ENCODE results near the gene AUTS2.
"Not testable (repeated sequence)": the region's sequence is repeated elsewhere in the genome, so short reads cannot be mapped to it uniquely, and the experiment has no call there.

Gene AUTS2

GRCh38 chr7:70239918-70240317 lies 641.6 kb downstream of the AUTS2 start:
- no peak for DNase-seq (ENCODE audit: low read depth in 2 of 2)

GRCh38 chr7:70240873-70241272 lies 642.6 kb downstream of the AUTS2 start:
- no peak for DNase-seq (ENCODE audit: low read depth in 2 of 2)

- no peak for DNase-seq (ENCODE audit: low read depth in 2 of 2)
Measured at GRCh38 chr7:70241536-70242175, 643.4 kb downstream of the AUTS2 start.

GRCh38 chr7:70242826-70243225 lies 644.6 kb downstream of the AUTS2 start:
- DNase-seq (ENCODE audit: low read depth in 2 of 2), result no peak

GRCh38 chr7:70243443-70243842 lies 645.2 kb downstream of the AUTS2 start:
- DNase-seq (ENCODE audit: low read depth in 2 of 2), result no peak

- DNase-seq (ENCODE audit: low read depth in 2 of 2), result no peak
Measured at GRCh38 chr7:70257921-70258320, 659.6 kb downstream of the AUTS2 start.

- no peak for DNase-seq (ENCODE audit: low read depth in 2 of 2)
Measured at GRCh38 chr7:70259502-70259901, 661.2 kb downstream of the AUTS2 start.

GRCh38 chr7:70263471-70264255 lies 665.4 kb downstream of the AUTS2 start:
- DNase-seq (ENCODE audit: low read depth in 2 of 2), result no peak

- DNase-seq (ENCODE audit: low read depth in 2 of 2), result no peak
Measured at GRCh38 chr7:70266186-70266585, 667.9 kb downstream of the AUTS2 start.

- DNase-seq (ENCODE audit: low read depth in 2 of 2), result no peak
Measured at GRCh38 chr7:70267381-70268120, 669.3 kb downstream of the AUTS2 start.

- no peak for DNase-seq (ENCODE audit: low read depth in 2 of 2)
Measured at GRCh38 chr7:70268179-70268578, 669.9 kb downstream of the AUTS2 start.

GRCh38 chr7:70270149-70270548 lies 671.9 kb downstream of the AUTS2 start:
- DNase-seq (ENCODE audit: low read depth in 2 of 2), result no peak

- no peak for DNase-seq (ENCODE audit: low read depth in 2 of 2)
Measured at GRCh38 chr7:70271617-70272081, 673.4 kb downstream of the AUTS2 start.

- not testable (repeated sequence) for DNase-seq (ENCODE audit: low read depth in 2 of 2)
Measured at GRCh38 chr7:70275570-70275969, 677.3 kb downstream of the AUTS2 start.

- DNase-seq (ENCODE audit: low read depth in 2 of 2), result no peak
Measured at GRCh38 chr7:70285187-70285586, 686.9 kb downstream of the AUTS2 start.

- no peak for DNase-seq (ENCODE audit: low read depth in 2 of 2)
Measured at GRCh38 chr7:70285854-70286253, 687.6 kb downstream of the AUTS2 start.

GRCh38 chr7:70288781-70289456 lies 690.6 kb downstream of the AUTS2 start:
- DNase-seq (ENCODE audit: low read depth in 2 of 2), result no peak

GRCh38 chr7:70292716-70293115 lies 694.4 kb downstream of the AUTS2 start:
- no peak for DNase-seq (ENCODE audit: low read depth in 2 of 2)

- DNase-seq (ENCODE audit: low read depth in 2 of 2), result no peak
Measured at GRCh38 chr7:70294211-70294911, 696.1 kb downstream of the AUTS2 start.

- DNase-seq (ENCODE audit: low read depth in 2 of 2), result no peak
Measured at GRCh38 chr7:70298780-70299471, 700.7 kb downstream of the AUTS2 start.

GRCh38 chr7:70299472-70299807 lies 701.2 kb downstream of the AUTS2 start:
- DNase-seq (ENCODE audit: low read depth in 2 of 2), result no peak

Measured in stimulated activated CD8-positive, alpha-beta memory T cell treated with anti-CD3 and anti-CD28 coated beads, Interleukin-15, amount 100 ng/mL, for 4 hours (primary cell).